K562 (cell line): ENCODE data around the gene TMEM138. TPM values are rescaled to one million over a fixed set of nuclear protein-coding genes. Genes with fewer than 3 reads are reported as not detected.
A peak's percentile ranks its signal among the peaks of the same experiment; 100 is the strongest.

Source experiments
- BCL6 ChIP-seq: fragments of 250-450 bp; sonication (Bioruptor Pico); IDR thresholded peaks from 2 replicates; pipeline ENCODE4 v1.4.0; 2020
- CHD7 ChIP-seq: fragments of 200-600 bp; sonication (generic); IDR thresholded peaks from one replicate; pipeline ENCODE4 v1.6.1; 2012; ENCODE audit warnings: mild to moderate bottlenecking, low read depth, low read length, inconsistent platforms
- CREM ChIP-seq: IDR thresholded peaks from 2 replicates; pipeline ENCODE4 v1.6.1; 2014; ENCODE audit warnings: antibody characterized with exemption, low read depth
- CXXC5 ChIP-seq: fragments of 250-450 bp; sonication (Bioruptor Pico); IDR thresholded peaks from 2 replicates; pipeline ENCODE4 v1.8.0; 2022; ENCODE audit warnings: inconsistent platforms, mild to moderate bottlenecking, moderate library complexity
- DDX20 ChIP-seq: fragments of 450-650 bp; IDR thresholded peaks from 2 replicates; pipeline ENCODE4 v1.6.1; 2016; ENCODE audit warnings: missing genetic modification characterization, low read depth, mild to moderate bottlenecking, missing compliant biosample characterization, moderate library complexity
- RBBP5 ChIP-seq: fragments of 200-600 bp; sonication (generic); IDR thresholded peaks from 2 replicates; pipeline ENCODE4 v1.6.1; 2012; ENCODE audit warnings: borderline replicate concordance, mild to moderate bottlenecking, low read length, control low read depth, inconsistent platforms; ENCODE audit not compliant: insufficient read depth, poor library complexity, severe bottlenecking
- SAFB ChIP-seq: fragments of 200-400 bp; formaldehyde crosslinking; IDR thresholded peaks from 2 replicates; pipeline ENCODE4 v1.6.1; 2017; ENCODE audit warnings: low read depth, low read length, borderline replicate concordance
- SREBF2 ChIP-seq: sonication (generic); formaldehyde crosslinking; IDR thresholded peaks from 2 replicates; pipeline ENCODE4 v1.4.0; 2020; ENCODE audit warnings: mild to moderate bottlenecking, missing genetic modification reagents
- TAL1 ChIP-seq: fragments of 450-650 bp; IDR thresholded peaks from 2 replicates; pipeline ENCODE4 v1.6.1; 2016; ENCODE audit warnings: mild to moderate bottlenecking
- ZBTB17 ChIP-seq: fragments of 450-650 bp; formaldehyde crosslinking; IDR thresholded peaks from 2 replicates; pipeline ENCODE4 v1.4.0; 2020; ENCODE audit warnings: mild to moderate bottlenecking
- ZNF766 ChIP-seq: fragments of 200-800 bp; sonication (Bioruptor generic); conservative IDR thresholded peaks from 2 replicates; pipeline ENCODE4 v1.6.1; 2016; ENCODE audit warnings: missing genetic modification characterization, missing compliant biosample characterization
- polyA plus RNA-seq, 8 experiments: library from polyadenylated mRNA; depleted of rRNA in 4 of 8; stranded (reverse) in 5 of 8; unstranded in 3 of 8; fragments of >200 nt; fragmentation: Nextera tagmentation in 2 of 8; fragmentation: Illumina TruSeq in 1 of 8; extraction: Ambion mirVana in 2 of 8; extraction: Trizol in 1 of 8; gene quantifications; 2 replicates each; pipeline versions ENCODE4 v1.2.1 to v1.2.3, GENCODE V29; 2011 to 2014; ENCODE audit warnings: inconsistent platforms in 1 of 8, missing spikeins in 1 of 8
- total RNA-seq, 7 experiments: library from RNA; depleted of rRNA in 6 of 7; stranded (reverse); fragments of >200 nt in 6 of 7; fragmentation: Illumina TruSeq in 2 of 7; extraction: Trizol in 2 of 7; gene quantifications; 2 replicates each; pipeline versions ENCODE4 v1.2.1 to v1.2.3, GENCODE V29; 2011 to 2021; ENCODE audit warnings: low replicate concordance in 1 of 7
- TF ChIP-seq, protein P1 (sequence below): fragments of 450-650 bp; IDR thresholded peaks from 2 replicates; pipeline ENCODE4 v1.6.1; 2017; ENCODE audit warnings: mild to moderate bottlenecking, moderate library complexity
- TF ChIP-seq, protein P2 (sequence below), 2 experiments: fragments of 450-650 bp; IDR thresholded peaks; 2 replicates each; pipeline ENCODE4 v1.6.1; 2016

The TMEM138 gene
- total and polyA plus RNA-seq, 9 of the 15 experiments (the other 6 are each of a cell fraction or from before 2014, with no cell fraction given): 23.2 to 168 (median 63.1) TPM

DNA sequence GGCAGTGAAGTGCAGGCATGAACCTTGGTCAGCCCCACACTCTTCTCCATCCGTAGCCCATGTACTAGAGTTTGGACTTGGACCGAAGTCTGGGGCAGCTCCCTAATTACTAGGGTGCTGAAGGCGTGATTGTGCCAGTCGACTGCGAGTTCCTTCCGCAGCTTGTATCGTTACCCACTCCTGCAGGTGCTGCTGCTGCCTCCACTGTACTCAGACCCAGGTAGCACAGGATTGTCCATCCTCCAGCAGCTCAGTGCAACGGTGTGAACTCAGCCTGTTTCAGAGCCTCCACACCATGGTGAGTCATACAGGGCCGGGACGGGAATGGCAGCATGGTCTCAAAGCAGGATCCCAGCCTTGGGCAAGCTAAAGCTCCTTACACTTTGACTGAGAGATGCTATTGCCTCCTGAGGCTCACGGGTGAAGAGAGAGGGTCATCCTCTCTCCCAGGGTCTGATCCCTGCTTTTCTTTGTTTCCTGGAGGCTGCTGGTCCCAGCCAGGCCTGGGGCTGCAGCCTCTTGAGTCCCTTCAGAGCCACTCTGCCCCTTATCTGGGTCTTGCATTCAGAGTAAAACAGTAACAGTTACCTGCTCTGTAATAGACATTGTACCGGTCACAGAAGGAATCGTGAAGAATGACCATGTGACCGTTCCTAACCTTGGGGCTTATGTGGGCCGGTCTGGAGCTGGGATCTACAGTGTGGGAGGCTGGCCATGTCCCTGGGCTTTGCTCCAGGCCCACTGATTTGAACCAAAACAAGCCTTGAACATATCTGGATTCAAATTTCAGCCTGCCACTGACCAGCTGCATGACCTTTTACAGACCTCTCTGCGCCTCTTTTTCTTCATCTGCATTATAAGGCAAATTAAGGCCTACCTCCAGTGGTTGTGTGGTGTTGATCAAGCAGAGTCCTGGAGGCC, 27.5 kb upstream of the TMEM138 start (continued):
- no peak for TF ChIP-seq CHD7
- TF ChIP-seq SREBF2 (CRISPR knock-in tag): no peak
- TF ChIP-seq, protein P1, sequence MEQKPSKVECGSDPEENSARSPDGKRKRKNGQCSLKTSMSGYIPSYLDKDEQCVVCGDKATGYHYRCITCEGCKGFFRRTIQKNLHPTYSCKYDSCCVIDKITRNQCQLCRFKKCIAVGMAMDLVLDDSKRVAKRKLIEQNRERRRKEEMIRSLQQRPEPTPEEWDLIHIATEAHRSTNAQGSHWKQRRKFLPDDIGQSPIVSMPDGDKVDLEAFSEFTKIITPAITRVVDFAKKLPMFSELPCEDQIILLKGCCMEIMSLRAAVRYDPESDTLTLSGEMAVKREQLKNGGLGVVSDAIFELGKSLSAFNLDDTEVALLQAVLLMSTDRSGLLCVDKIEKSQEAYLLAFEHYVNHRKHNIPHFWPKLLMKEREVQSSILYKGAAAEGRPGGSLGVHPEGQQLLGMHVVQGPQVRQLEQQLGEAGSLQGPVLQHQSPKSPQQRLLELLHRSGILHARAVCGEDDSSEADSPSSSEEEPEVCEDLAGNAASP: no peak
- TF ChIP-seq CXXC5 (CRISPR knock-in tag): peak; percentile 21; the same call in 1 of the 2 replicates
- TF ChIP-seq SAFB: no peak
- TF ChIP-seq CREM: 0 out of 2 replicates have a peak, but pooled peaks have one; percentile 9
- TF ChIP-seq, protein P2, sequence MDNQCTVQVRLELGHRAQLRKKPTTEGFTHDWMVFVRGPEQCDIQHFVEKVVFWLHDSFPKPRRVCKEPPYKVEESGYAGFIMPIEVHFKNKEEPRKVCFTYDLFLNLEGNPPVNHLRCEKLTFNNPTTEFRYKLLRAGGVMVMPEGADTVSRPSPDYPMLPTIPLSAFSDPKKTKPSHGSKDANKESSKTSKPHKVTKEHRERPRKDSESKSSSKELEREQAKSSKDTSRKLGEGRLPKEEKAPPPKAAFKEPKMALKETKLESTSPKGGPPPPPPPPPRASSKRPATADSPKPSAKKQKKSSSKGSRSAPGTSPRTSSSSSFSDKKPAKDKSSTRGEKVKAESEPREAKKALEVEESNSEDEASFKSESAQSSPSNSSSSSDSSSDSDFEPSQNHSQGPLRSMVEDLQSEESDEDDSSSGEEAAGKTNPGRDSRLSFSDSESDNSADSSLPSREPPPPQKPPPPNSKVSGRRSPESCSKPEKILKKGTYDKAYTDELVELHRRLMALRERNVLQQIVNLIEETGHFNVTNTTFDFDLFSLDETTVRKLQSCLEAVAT (IDR thresholded peaks at IDR 0.05): 0 out of 4 replicates have a peak, but pooled peaks of 1 of the 2 experiments have one; percentile 32
- TF ChIP-seq RBBP5: no peak
- TF ChIP-seq TAL1: no peak
- TF ChIP-seq BCL6 (CRISPR knock-in tag): no peak
- peak; percentile 61; the same call in 1 of the 2 replicates for TF ChIP-seq ZNF766
- TF ChIP-seq ZBTB17 (CRISPR knock-in tag): no peak
- TF ChIP-seq DDX20 (tag): no peak
